Type B pancreatic cell (in vitro differentiated cells): ENCODE measurements around the gene RABL6. TPM values are rescaled to one million over a fixed set of nuclear protein-coding genes. Genes with fewer than 3 reads are reported as not detected.

Experiments
- DNase-seq: peaks from one replicate; pipeline ENCODE4 v3.0.0; 2021; ENCODE audit warnings: mixed read lengths; ENCODE audit not compliant: unreplicated experiment; ENCODE audit errors: extremely low spot score
- H3K27ac Mint-ChIP-seq: 2 replicates; pipeline ENCODE4 v1.8.0; 2021; ENCODE audit warnings: mild to moderate bottlenecking, mixed read lengths
- H3K27me3 Mint-ChIP-seq: 2 replicates; pipeline ENCODE4 v1.8.0; 2021; ENCODE audit warnings: mixed read lengths
- H3K36me3 Mint-ChIP-seq: 2 replicates; pipeline ENCODE4 v1.8.0; 2021; ENCODE audit warnings: mixed read lengths
- H3K4me1 Mint-ChIP-seq: one replicate; pipeline ENCODE4 v1.8.0; 2021; ENCODE audit warnings: mixed read lengths; ENCODE audit not compliant: unreplicated experiment
- H3K4me3 Mint-ChIP-seq: 2 replicates; pipeline ENCODE4 v1.8.0; 2021; ENCODE audit warnings: mild to moderate bottlenecking, mixed read lengths
- H3K9me3 Mint-ChIP-seq: 2 replicates; pipeline ENCODE4 v1.8.0; 2021; ENCODE audit warnings: mixed read lengths
- total RNA-seq: library from RNA; stranded (reverse); gene quantifications from 2 replicates; pipeline ENCODE4 v1.2.1, GENCODE V29; 2021; ENCODE audit warnings: low replicate concordance
- TF ChIP-seq, protein P1 (sequence below): fragments of 200-600 bp; sonication (generic); conservative IDR thresholded peaks from 2 replicates; pipeline ENCODE4 v1.5.0; 2021; ENCODE audit warnings: antibody characterized with exemption, mild to moderate bottlenecking

The RABL6 gene
- total RNA-seq, 1 donor from 2014 or later = 112 TPM

DNA sequence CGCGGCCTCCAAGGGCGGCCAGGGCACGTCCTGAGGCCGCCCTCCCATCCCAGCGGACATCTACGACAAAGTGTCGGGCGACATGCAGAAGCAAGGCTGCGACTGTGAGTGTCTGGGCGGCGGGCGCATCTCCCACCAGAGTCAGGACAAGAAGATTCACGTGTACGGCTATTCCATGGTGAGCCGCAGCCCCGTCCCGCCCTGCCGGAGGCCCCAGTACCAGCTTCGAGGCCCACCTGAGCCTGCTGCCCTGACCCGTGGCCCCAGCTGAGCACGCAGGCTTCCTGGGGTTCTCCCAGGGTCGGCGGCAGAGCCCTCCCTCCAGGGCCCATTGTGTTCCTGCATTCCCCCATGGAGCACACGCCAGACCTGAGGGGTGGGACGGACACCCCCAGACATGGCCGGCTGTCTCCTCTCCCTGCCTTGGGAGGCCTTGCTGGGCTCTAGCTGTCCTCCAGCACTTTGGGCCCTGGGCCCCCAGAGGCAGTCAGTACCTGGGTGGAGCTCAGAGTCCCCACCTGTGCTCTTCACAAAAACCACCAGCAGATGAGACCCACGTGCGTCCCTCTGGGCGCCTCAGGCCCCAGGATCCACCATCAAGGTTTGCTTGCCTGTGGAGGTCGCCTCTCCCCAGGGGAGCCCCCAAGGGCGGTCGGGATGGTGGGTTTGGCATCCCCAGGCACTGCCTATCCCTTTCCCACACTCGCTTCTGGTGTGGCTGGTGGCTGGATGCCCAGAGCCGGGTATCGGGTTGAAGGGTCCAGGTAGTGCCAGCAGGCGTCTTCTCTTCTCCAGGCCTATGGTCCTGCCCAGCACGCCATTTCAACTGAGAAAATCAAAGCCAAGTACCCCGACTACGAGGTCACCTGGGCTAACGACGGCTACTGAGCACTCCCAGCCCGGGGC lies 42.5 kb downstream of the RABL6 start:
- TF ChIP-seq, protein P1, sequence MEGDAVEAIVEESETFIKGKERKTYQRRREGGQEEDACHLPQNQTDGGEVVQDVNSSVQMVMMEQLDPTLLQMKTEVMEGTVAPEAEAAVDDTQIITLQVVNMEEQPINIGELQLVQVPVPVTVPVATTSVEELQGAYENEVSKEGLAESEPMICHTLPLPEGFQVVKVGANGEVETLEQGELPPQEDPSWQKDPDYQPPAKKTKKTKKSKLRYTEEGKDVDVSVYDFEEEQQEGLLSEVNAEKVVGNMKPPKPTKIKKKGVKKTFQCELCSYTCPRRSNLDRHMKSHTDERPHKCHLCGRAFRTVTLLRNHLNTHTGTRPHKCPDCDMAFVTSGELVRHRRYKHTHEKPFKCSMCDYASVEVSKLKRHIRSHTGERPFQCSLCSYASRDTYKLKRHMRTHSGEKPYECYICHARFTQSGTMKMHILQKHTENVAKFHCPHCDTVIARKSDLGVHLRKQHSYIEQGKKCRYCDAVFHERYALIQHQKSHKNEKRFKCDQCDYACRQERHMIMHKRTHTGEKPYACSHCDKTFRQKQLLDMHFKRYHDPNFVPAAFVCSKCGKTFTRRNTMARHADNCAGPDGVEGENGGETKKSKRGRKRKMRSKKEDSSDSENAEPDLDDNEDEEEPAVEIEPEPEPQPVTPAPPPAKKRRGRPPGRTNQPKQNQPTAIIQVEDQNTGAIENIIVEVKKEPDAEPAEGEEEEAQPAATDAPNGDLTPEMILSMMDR = no peak
- peaks cover 13% of the 10 kb centered on the region for H3K27me3 Mint-ChIP-seq
- DNase-seq = no peak
- H3K27ac Mint-ChIP-seq = peak overlapping the region; percentile 56
- H3K36me3 Mint-ChIP-seq = no peaks in the 10 kb centered on the region
- H3K9me3 Mint-ChIP-seq = no peaks in the 10 kb centered on the region
- no peaks in the 10 kb centered on the region for H3K4me1 Mint-ChIP-seq
- H3K4me3 Mint-ChIP-seq = peak overlapping the region; percentile 94

DNA sequence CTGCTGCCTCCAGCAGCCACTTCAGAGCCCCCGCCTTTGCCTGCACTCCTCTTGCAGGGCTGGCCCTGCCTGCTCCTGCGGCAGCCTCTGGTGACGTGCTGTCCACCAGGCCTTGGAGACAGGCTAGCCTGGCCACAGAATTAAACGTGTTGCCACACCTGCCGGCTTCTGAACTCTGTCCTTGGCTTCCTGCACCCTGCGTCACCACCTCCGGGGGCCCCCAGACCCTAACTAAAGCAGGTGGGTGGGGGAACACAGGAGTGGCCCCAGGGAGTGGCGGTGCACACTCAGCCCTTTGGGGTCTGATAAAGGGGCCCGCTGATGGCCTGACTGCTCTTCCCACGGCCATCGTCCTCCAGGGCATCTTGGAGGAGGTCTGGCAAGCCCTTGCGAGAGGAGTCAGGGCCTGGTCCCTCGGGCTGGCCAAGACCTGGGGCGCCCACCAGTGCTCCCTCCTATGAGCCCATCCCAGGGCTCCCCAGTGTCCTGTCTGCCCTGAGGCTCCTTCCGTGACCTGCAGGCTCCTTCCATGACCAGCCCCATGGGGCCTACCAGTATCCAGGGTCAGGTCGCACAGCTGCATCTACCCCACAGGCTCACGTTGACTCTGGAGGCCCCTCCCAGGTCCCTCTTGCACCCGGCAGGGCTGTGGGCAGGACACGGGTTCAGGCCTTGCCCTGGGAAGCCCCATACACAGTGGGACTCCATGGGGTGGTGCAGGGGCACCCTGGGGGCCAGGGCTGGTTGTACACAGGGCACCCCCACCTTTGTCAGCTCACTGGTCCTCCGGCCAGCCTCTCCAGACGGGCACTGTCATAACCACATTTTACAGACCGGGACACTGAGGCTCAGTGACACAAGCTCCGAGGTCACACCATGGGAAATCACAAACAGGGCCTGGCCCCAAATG lies 43.4 kb downstream of the RABL6 start:
- TF ChIP-seq, protein P1 = no peak
- Mint-ChIP-seq H3K27me3 (peaks cover 13% of the 10 kb centered on the region), H3K4me1 (no peaks in the 10 kb centered on the region), H3K27ac (no peak overlapping the region), H3K36me3 (no peaks in the 10 kb centered on the region), H3K4me3 (peak overlapping the region; percentile 94), H3K9me3 (no peaks in the 10 kb centered on the region)
- no peak for DNase-seq

DNA sequence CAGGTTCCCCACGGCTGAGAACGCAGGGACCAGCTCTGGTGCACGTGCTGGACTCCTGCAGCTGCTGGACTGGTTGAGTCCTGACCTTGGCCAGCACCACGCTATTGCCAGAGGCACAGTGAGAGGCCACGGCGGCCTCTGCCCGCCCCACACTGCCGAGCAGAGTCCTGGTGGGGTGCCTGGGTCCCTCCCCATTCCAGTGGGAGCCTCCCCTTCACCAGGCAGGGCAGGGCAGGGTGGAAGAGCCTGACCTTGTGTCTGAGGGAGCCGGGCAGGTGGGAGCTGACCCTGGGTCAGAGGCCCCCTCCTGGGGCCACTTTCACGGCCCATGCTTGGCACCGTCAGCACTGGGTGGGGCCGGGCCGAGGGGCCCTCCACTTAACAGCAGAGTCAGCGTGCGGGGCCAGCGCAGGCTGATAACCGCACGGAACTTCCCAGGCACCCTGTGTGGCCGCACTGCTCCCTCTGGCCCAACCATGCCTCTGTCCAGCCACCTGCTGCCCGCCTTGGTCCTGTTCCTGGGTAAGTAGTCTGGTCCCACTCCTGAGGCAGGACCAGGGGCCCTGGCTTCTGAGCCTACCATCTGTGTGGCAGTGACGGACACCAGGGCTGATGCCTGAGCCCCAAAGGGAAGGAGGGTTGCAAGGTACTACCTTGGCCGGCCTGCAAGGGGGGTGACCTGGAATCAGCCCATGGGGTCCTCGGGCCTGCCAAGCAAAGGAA lies 44.4 kb downstream of the RABL6 start, which contains the start of gene MAMDC4:
MAMDC4 (plus strand) TSS at position 406 of the 723 bp plus-strand sequence; CDS start at position 477, 71 bp downstream.
- Mint-ChIP-seq H3K27me3 (peaks cover 8% of the 10 kb centered on the region), H3K4me3 (peak within 1 kb of the TSS; percentile 55), H3K4me1 (no peaks in the 10 kb centered on the region), H3K27ac (no peak within 1 kb of the TSS), H3K9me3 (no peaks in the 10 kb centered on the region), H3K36me3 (no peaks in the 10 kb centered on the region)
- no peak for DNase-seq
- TF ChIP-seq, protein P1 = no peak

DNA sequence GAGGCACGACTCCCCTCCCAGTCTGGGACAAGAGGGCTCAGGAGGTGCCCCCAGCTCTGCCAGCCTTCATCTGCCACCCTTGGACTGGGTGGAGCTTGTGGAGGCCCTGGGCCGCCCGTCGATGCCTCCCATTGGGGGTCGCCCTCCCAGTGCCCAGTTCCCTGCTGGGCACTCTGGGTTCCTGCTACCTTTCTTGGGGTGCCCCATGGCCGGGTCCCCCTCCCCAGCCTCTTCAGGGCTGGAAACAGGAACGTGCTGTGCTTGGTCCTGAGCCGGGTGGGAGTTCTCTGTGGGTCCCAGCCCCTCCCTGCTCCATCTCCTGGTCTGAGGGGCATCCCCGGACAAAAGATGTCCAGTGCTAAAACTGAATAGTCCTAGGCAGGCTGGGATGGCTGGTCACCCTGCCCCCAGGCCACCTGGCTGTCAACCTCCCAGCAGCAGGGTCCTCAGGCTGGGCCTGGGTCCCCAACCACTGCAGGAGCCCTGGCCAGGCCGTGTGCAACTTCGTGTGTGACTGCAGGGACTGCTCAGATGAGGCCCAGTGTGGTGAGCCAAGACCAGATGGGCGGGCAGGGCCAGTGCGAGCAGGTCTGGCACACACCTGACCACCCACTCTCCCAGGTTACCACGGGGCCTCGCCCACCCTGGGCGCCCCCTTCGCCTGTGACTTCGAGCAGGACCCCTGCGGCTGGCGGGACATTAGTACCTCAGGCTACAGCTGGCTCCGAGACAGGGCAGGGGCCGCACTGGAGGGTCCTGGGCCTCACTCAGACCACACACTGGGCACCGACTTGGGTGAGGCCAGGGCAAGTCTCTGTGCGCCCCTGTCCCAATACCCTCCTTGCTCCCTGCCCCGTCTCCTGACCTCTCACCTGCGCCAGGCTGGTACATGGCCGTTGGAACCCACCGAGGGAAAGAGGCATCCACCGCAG lies 45.2 kb downstream of the RABL6 start:
- Mint-ChIP-seq H3K36me3 (no peaks in the 10 kb centered on the region), H3K9me3 (no peaks in the 10 kb centered on the region), H3K27ac (no peak overlapping the region), H3K27me3 (peaks cover 3% of the 10 kb centered on the region), H3K4me3 (no peak overlapping the region), H3K4me1 (no peaks in the 10 kb centered on the region)
- TF ChIP-seq, protein P1 = no peak
- no peak for DNase-seq
